Lung (tissue), 12 donors: ENCODE data around the gene ZNF202. TPM values are rescaled to one million over a fixed set of nuclear protein-coding genes. Genes with fewer than 3 reads are reported as not detected.

Experiments used
- ATAC-seq: fragments of 200-7000 bp; cut with Tn5 transposase; one replicate; pipeline ENCODE4 v1.9.1; 2020; ENCODE audit warnings: moderate number of reproducible peaks; ENCODE audit not compliant: insufficient read depth, low FRiP score
- DNase-seq, 3 donors: peaks; one replicate each; pipeline ENCODE4 v3.0.0-alpha.2; 2013 to 2017
- H3K27ac ChIP-seq, 2 donors: one replicate each; pipeline ENCODE4 v1.5.1; 2013; ENCODE audit warnings: mild to moderate bottlenecking in 2 of 2, moderate library complexity in 2 of 2, control low read depth in 1 of 2, inconsistent platforms in 1 of 2, low read depth in 1 of 2, low read length in 1 of 2
- H3K27me3 ChIP-seq, 3 donors: one replicate each; pipeline ENCODE4 v1.5.1; 2013; ENCODE audit warnings: low read length in 2 of 3; ENCODE audit not compliant: control insufficient read depth in 3 of 3, insufficient read depth in 3 of 3
- H3K36me3 ChIP-seq, 4 donors: one replicate each; pipeline ENCODE4 v1.5.1; 2013; ENCODE audit warnings: low read length in 4 of 4, mild to moderate bottlenecking in 1 of 4, moderate library complexity in 1 of 4; ENCODE audit not compliant: control insufficient read depth in 4 of 4, insufficient read depth in 4 of 4
- H3K4me1 ChIP-seq, 5 donors: one replicate each; pipeline ENCODE4 v1.5.1; 2013; ENCODE audit warnings: low read length in 5 of 5, mild to moderate bottlenecking in 2 of 5, moderate library complexity in 1 of 5; ENCODE audit not compliant: control insufficient read depth in 5 of 5, insufficient read depth in 5 of 5
- H3K4me3 ChIP-seq: one replicate; pipeline ENCODE4 v1.5.1; 2013; ENCODE audit warnings: mild to moderate bottlenecking, control low read depth, moderate library complexity
- H3K9ac ChIP-seq, 2 donors: one replicate each; pipeline ENCODE4 v1.5.1; 2013; ENCODE audit warnings: low read length in 2 of 2, control low read depth in 1 of 2; ENCODE audit not compliant: insufficient read depth in 1 of 2
- H3K9me3 ChIP-seq, 4 donors: one replicate each; pipeline ENCODE4 v1.5.1; 2013; ENCODE audit warnings: low read length in 3 of 4, mild to moderate bottlenecking in 1 of 4, moderate library complexity in 1 of 4; ENCODE audit not compliant: control insufficient read depth in 4 of 4, insufficient read depth in 3 of 4
- WGBS, 2 donors: extraction: QIAGEN DNeasy Blood & Tissue Kit; methylation state at CpG; one replicate each; pipeline ENCODE4 v1.1.7; 2013; 5-methylcytosine and 5-hydroxymethylcytosine counted together
- polyA plus RNA-seq, 2 donors: library from polyadenylated mRNA; stranded (reverse); fragments of 200-250 nt; gene quantifications; one replicate each; pipeline ENCODE4 v1.2.1, GENCODE V29; 2013
- total RNA-seq, 2 donors: library from RNA; depleted of rRNA in 1 of 2; stranded (reverse); fragments of >200 nt in 1 of 2; gene quantifications; one replicate each; pipeline ENCODE4 v1.2.1, GENCODE V29; 2014 to 2021
- TF ChIP-seq, protein P1 (sequence below): IDR thresholded peaks from 2 replicates; pipeline ENCODE4 v1.5.1; 2012; ENCODE audit warnings: mild to moderate bottlenecking; ENCODE audit errors: control extremely low read depth, extremely low read depth
- donor health status: control.
- donor health status: control.
- donor health status: Bipolar disorder and iron deficiency.
- donor health status: healthy.
- donor health status: DM: yes; HTN: yes; CAD: no.

ZNF202 gene
- total and polyA plus RNA-seq, 4 donors: 6.7 to 10.8 (median 9.0) TPM

DNA sequence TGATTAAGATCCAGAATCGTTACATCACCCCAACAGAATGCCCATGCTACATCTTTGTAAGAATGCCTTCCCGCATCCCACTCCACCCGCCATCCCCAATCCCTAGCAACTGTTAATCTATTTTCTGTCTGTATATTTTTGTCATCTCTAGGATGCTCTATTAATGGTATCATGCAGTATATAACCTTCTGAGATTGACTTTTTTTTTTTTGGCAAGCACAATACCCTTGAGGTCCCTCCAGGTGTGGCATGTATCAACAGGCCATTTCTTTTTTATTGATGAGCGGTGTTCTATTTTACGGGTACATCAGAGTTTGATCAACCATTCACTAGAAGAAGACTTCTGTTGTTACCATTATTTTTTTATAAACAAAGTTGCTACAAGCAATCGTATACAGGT is 56.9 kb downstream of the ZNF202 start:
- H3K9ac ChIP-seq: no peak overlapping the region

DNA sequence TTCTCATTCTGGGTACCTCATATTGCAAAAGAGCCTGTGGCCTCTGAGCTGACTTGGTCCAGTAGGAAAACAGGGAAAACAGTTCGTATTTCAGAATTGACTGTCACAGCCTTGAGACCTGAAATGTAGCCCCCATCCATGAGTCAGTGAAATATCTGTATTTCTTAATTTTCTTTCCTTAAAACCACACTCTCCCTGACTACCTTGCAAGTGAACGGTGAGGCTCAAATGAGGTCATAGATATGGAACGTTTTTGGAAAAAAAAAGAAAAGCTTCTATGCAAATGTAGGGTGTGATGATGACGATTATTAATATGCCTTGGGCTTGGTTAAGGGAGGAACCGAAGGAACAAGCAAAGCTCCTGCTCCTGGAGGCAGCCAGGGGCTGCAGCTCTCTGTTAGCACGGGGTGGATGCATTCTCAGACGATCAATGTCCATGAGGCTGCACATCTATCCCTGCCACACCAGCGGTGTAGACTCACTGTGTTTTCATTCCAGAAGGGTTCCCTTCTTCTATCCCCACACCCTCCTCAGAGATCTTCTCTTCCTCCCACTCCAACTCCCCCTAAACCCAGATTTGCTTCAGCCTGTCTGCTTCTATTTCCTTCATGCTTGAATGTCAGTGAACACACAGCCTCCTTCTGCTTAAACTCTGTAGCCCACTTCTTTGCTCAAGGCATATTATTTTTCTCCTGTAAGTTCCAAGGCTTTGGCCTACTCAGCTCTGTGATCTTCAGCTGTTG is 57.9 kb downstream of the ZNF202 start:
- ATAC-seq: no peak
- 54 to 55% methylated on average over 8 of the region's 8 CpGs for WGBS, 2 donors

More for the DNA sequence above, 56.9 kb downstream of the ZNF202 start:
- 94 to 97% methylated on average over 6 of the region's 6 CpGs for WGBS, 2 donors
- ATAC-seq (no peak), DNase-seq (no peak)
- H3K27me3 ChIP-seq: peaks cover 0 to 2% (median 0%) of the 10 kb centered on the region in 3 donors
- TF ChIP-seq, protein P1, sequence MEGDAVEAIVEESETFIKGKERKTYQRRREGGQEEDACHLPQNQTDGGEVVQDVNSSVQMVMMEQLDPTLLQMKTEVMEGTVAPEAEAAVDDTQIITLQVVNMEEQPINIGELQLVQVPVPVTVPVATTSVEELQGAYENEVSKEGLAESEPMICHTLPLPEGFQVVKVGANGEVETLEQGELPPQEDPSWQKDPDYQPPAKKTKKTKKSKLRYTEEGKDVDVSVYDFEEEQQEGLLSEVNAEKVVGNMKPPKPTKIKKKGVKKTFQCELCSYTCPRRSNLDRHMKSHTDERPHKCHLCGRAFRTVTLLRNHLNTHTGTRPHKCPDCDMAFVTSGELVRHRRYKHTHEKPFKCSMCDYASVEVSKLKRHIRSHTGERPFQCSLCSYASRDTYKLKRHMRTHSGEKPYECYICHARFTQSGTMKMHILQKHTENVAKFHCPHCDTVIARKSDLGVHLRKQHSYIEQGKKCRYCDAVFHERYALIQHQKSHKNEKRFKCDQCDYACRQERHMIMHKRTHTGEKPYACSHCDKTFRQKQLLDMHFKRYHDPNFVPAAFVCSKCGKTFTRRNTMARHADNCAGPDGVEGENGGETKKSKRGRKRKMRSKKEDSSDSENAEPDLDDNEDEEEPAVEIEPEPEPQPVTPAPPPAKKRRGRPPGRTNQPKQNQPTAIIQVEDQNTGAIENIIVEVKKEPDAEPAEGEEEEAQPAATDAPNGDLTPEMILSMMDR: no peak
- no peak overlapping the region for H3K4me3 ChIP-seq
- H3K36me3 ChIP-seq: no peaks in the 10 kb centered on the region
- H3K4me1 ChIP-seq: no peaks in the 10 kb centered on the region
- no peaks in the 10 kb centered on the region for H3K9me3 ChIP-seq
- H3K27ac ChIP-seq: no peak overlapping the region

DNA sequence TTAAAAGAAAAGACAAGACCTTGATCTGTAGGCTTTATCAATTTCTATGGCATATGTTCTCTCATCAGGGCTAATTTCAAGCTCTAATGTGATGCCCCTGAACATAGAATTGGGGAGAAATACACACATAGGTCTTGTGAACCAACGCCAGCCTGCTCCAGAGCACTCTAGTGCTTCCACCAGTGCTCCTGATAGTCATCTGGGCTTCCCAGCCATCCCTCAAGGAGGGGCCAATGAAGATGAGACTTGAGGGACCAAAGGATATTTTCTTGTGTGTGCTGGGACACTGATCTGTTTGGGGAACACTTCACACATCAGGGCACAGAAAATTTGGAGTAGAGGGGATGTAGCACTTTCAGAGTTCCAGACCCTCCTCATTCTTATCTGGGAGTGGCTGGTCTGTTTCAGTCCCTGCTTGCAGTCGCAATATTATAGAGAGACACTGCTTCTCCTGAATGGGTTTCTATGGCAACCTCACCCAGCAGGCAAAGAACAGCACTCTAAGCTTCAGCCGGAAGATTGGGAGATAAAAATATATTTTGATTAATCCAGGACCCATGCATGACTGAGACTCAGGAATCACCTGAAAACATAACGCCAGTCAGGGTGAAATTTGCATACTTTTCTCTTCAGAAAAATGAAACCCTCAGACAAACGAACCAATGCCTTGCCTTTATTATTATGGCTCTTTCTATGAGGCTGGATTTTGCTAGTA is 58.6 kb downstream of the ZNF202 start:
- ATAC-seq (no peak), DNase-seq (no peak)
- no peaks in the 10 kb centered on the region for H3K27me3 ChIP-seq

More for the DNA sequence above, 57.9 kb downstream of the ZNF202 start:
- Histone ChIP-seq H3K4me1 (no peaks in the 10 kb centered on the region), H3K36me3 (no peaks in the 10 kb centered on the region), H3K9me3 (no peaks in the 10 kb centered on the region), H3K27me3 (no peaks in the 10 kb centered on the region), H3K9ac (no peak overlapping the region), H3K27ac (no peak overlapping the region), H3K4me3 (no peak overlapping the region)
- DNase-seq: no peak
- TF ChIP-seq, protein P1: no peak

More for the DNA sequence above, 58.6 kb downstream of the ZNF202 start:
- Histone ChIP-seq H3K4me3 (no peak overlapping the region), H3K9ac (no peak overlapping the region), H3K36me3 (no peaks in the 10 kb centered on the region), H3K27ac (no peak overlapping the region), H3K9me3 (no peaks in the 10 kb centered on the region), H3K4me1 (no peaks in the 10 kb centered on the region)
- TF ChIP-seq, protein P1: no peak
- WGBS, 2 donors: 50 to 66% methylated on average over 5 of the region's 5 CpGs
